HFFc6 (cell line): ENCODE measurements around the gene HSPA9. TPM values are rescaled to one million over a fixed set of nuclear protein-coding genes. Genes with fewer than 3 reads are reported as not detected.

Source experiments
- DNase-seq: peaks from one replicate; pipeline ENCODE4 v3.0.0-alpha.2; 2018
- H3K27ac Mint-ChIP-seq: 2 replicates; pipeline ENCODE4 v1.8.0; 2020; ENCODE audit warnings: mild to moderate bottlenecking, mixed read lengths
- H3K27me3 Mint-ChIP-seq: 2 replicates; pipeline ENCODE4 v1.8.0; 2021; ENCODE audit warnings: mild to moderate bottlenecking, moderate library complexity, mixed read lengths; ENCODE audit not compliant: insufficient read depth
- H3K36me3 Mint-ChIP-seq: 2 replicates; pipeline ENCODE4 v1.8.0; 2021; ENCODE audit warnings: low read depth, mixed read lengths
- H3K4me1 Mint-ChIP-seq: 2 replicates; pipeline ENCODE4 v1.8.0; 2020; ENCODE audit warnings: low read depth, mixed read lengths
- H3K4me3 Mint-ChIP-seq: 2 replicates; pipeline ENCODE4 v1.8.0; 2020; ENCODE audit warnings: mild to moderate bottlenecking, moderate library complexity, mixed read lengths
- H3K9me3 Mint-ChIP-seq: 2 replicates; pipeline ENCODE4 v1.8.0; 2020; ENCODE audit warnings: mild to moderate bottlenecking, mixed read lengths
- CTCF ChIP-seq: fragments of 200-600 bp; sonication (generic); IDR thresholded peaks from 2 replicates; pipeline ENCODE4 v1.5.0; 2021; ENCODE audit warnings: antibody characterized with exemption, mild to moderate bottlenecking
- total RNA-seq, 6 experiments: library from RNA; stranded (reverse); fragmentation: NEBNext Ultra II Directional; extraction: Animal tissue kit (Norgen Biotek cat#: 25700); gene quantifications; 2 replicates in 1 of 6; 3 replicates in 5 of 6; pipeline ENCODE4 v1.2.3, GENCODE V29; 2021

HSPA9 gene
- total RNA-seq, 6 experiments from 2014 or later = 193 to 236 (median 210) TPM

GRCh38 chr5:138545919-138546562, 29.2 kb downstream of the HSPA9 start:
- peaks cover 4% of the 10 kb centered on the region; the same call in 1 of the 2 replicates for H3K9me3 Mint-ChIP-seq
- peaks cover 47% of the 10 kb centered on the region for H3K4me1 Mint-ChIP-seq
- TF ChIP-seq CTCF = no peak
- peak overlapping the region; percentile 44 for H3K4me3 Mint-ChIP-seq
- peaks cover 33% of the 10 kb centered on the region for H3K36me3 Mint-ChIP-seq
- no peak for DNase-seq
- peak overlapping the region; percentile 65 for H3K27ac Mint-ChIP-seq
- peaks cover 6% of the 10 kb centered on the region for H3K27me3 Mint-ChIP-seq

- Mint-ChIP-seq H3K4me1 (peaks cover 63% of the 10 kb centered on the region), H3K36me3 (peaks cover 47% of the 10 kb centered on the region), H3K9me3 (peaks cover 4% of the 10 kb centered on the region; the same call in 1 of the 2 replicates), H3K4me3 (peak overlapping the region; percentile 100), H3K27me3 (peaks cover 6% of the 10 kb centered on the region), H3K27ac (peak overlapping the region; percentile 100)
- DNase-seq = no peak
- TF ChIP-seq CTCF = no peak
These were observed 30.7 kb downstream of the HSPA9 start for GRCh38 chr5:138544181-138545134.

GRCh38 chr5:138543730-138544104, 31.5 kb downstream of the HSPA9 start:
- Mint-ChIP-seq H3K4me1 (peaks cover 69% of the 10 kb centered on the region), H3K36me3 (peaks cover 55% of the 10 kb centered on the region), H3K27ac (peak overlapping the region; percentile 100), H3K4me3 (peak overlapping the region; percentile 100), H3K9me3 (peaks cover 4% of the 10 kb centered on the region; the same call in 1 of the 2 replicates), H3K27me3 (peaks cover 6% of the 10 kb centered on the region)
- DNase-seq = no peak
- TF ChIP-seq CTCF = no peak

- peak; percentile 100 for DNase-seq
- H3K27ac Mint-ChIP-seq = peak within 1 kb of the TSS; percentile 100
- H3K27me3 Mint-ChIP-seq = peaks cover 6% of the 10 kb centered on the region
- peaks cover 66% of the 10 kb centered on the region for H3K4me1 Mint-ChIP-seq
- TF ChIP-seq CTCF = peak; percentile 40
- peak within 1 kb of the TSS; percentile 100 for H3K4me3 Mint-ChIP-seq
- H3K9me3 Mint-ChIP-seq = peaks cover 4% of the 10 kb centered on the region; the same call in 1 of the 2 replicates
- peaks cover 59% of the 10 kb centered on the region for H3K36me3 Mint-ChIP-seq
These were observed 32.1 kb downstream of the HSPA9 start, which contains the start of gene ETF1 for GRCh38 chr5:138542956-138543729. ETF1 (minus strand) TSS chr5:138543236; CDS start chr5:138542918, 318 bp downstream.
